HG02623 (cell line): ENCODE results near the gene PYHIN1.

Experiments used
- ATAC-seq: cut with Tn5 transposase; IDR thresholded peaks from one replicate; pipeline ENCODE4 v1.9.1; 2021; ENCODE audit warnings: moderate library complexity; ENCODE audit not compliant: unreplicated experiment

PYHIN1 gene

GRCh38 chr1:159011751-159012150 is 80.4 kb downstream of the PYHIN1 start:
- no peak for ATAC-seq

GRCh38 chr1:159012495-159012894 is 81.1 kb downstream of the PYHIN1 start:
- ATAC-seq = no peak

- ATAC-seq = no peak
These were observed 82.7 kb downstream of the PYHIN1 start for GRCh38 chr1:159014003-159014571.

DNA sequence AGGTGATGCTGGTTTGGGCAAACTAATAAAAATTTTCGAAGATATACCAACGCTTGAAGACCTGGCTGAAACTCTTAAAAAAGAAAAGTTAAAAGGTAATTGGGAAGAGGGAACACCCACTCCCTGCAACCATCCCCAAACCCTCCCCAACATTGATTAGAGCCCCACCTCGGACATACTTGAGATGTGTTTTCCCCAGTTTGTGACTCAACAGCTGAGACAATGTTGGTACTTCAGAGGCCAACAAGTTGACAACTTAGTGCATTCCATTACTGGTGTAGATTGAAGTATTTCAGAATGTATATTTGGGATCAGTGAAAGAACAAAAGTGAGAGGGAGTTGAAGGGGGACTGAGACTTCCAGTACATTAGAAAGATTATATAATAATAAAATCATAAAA is 83.5 kb downstream of the PYHIN1 start:
- ATAC-seq = no peak

DNA sequence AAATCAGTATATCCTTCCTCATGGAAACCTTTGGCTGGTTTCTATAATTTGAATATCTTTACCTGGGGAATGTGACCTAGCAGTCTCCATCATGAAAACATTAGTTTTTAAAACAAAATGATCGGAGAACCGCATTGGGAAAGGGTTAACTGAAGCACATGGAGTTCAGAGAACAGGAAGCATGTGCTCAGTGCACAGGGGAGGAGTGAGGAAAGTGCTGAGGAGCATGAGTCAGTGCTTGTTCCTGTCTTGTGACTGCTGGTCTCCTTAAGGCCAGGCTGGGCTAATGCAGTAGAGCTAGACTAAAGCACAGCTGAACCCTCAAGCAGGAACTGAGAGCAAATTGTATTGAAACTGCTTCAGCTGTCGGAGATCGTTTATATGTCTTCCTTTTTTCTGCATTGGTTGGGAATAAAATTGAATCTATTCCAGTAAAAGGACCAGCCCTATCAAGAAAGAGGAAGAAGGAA is 84.1 kb downstream of the PYHIN1 start:
- peak; percentile 98 for ATAC-seq

DNA sequence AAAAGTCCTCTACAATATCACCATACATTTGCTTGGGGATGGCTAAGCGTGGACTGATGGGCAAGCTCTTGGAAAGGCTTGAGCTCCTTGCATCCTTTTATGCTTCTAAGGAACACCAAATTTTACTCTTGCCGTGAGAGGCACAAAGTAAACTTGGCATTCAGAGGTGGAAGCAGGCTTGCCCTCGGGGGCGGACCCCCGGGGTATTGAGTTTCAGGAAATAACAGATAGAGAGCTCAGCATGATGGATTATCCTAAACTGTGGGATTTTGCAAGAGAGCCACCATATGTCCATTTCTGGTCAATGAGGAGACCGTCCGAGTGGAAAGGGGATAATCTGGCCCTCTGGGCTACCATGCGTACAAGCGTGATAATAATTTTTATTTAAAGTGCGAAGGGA is 92.4 kb downstream of the PYHIN1 start:
- no peak for ATAC-seq

- ATAC-seq = no peak
These were observed 93.7 kb downstream of the PYHIN1 start for GRCh38 chr1:159025043-159025442.
